HFFc6 (cell line): ENCODE measurements around the gene ME2. TPM values are rescaled to one million over a fixed set of nuclear protein-coding genes. Genes with fewer than 3 reads are reported as not detected.
"Not testable (repeated sequence)": the region's sequence is repeated elsewhere in the genome, so short reads cannot be mapped to it uniquely, and the experiment has no call there.

ENCODE experiments used
- DNase-seq: peaks from one replicate; pipeline ENCODE4 v3.0.0-alpha.2; 2018
- H3K27ac Mint-ChIP-seq: 2 replicates; pipeline ENCODE4 v1.8.0; 2020; ENCODE audit warnings: mild to moderate bottlenecking, mixed read lengths
- H3K27me3 Mint-ChIP-seq: 2 replicates; pipeline ENCODE4 v1.8.0; 2021; ENCODE audit warnings: mild to moderate bottlenecking, moderate library complexity, mixed read lengths; ENCODE audit not compliant: insufficient read depth
- H3K36me3 Mint-ChIP-seq: 2 replicates; pipeline ENCODE4 v1.8.0; 2021; ENCODE audit warnings: low read depth, mixed read lengths
- H3K4me1 Mint-ChIP-seq: 2 replicates; pipeline ENCODE4 v1.8.0; 2020; ENCODE audit warnings: low read depth, mixed read lengths
- H3K4me3 Mint-ChIP-seq: 2 replicates; pipeline ENCODE4 v1.8.0; 2020; ENCODE audit warnings: mild to moderate bottlenecking, moderate library complexity, mixed read lengths
- H3K9me3 Mint-ChIP-seq: 2 replicates; pipeline ENCODE4 v1.8.0; 2020; ENCODE audit warnings: mild to moderate bottlenecking, mixed read lengths
- total RNA-seq, 6 experiments: library from RNA; stranded (reverse); fragmentation: NEBNext Ultra II Directional; extraction: Animal tissue kit (Norgen Biotek cat#: 25700); gene quantifications; 2 replicates in 1 of 6; 3 replicates in 5 of 6; pipeline ENCODE4 v1.2.3, GENCODE V29; 2021
- TF ChIP-seq, protein P1 (sequence below): fragments of 200-600 bp; sonication (generic); IDR thresholded peaks from 2 replicates; pipeline ENCODE4 v1.5.0; 2021; ENCODE audit warnings: antibody characterized with exemption, mild to moderate bottlenecking

ME2 gene
- total RNA-seq, 6 experiments from 2014 or later: 34.6 to 43.4 (median 38.7) TPM

DNA sequence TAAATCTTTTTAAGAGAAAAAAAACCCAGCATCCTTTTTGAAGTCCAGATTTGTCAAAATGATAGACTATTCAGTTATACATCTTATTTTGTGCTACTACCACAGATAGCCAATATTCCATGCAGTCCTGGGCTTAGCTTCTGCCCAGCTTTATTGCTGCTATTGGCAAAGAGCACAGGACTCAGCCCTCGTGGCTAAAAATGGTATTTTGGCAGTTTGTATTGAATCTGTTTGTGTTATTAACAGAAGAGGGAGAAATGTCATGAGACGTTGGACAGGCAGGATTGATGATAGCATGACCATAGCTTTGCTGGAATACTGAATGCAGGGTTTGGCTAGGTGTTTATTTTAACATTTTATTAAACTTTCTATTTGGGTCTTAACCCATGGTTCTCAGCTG lies 108.3 kb downstream of the ME2 start:
- Mint-ChIP-seq H3K27ac (peak overlapping the region; percentile 92), H3K9me3 (no peaks in the 10 kb centered on the region), H3K36me3 (peaks cover 16% of the 10 kb centered on the region; the same call in 1 of the 2 replicates), H3K27me3 (no peaks in the 10 kb centered on the region), H3K4me1 (peaks cover 35% of the 10 kb centered on the region), H3K4me3 (peak overlapping the region; percentile 66; the same call in 1 of the 2 replicates)
- TF ChIP-seq, protein P1, sequence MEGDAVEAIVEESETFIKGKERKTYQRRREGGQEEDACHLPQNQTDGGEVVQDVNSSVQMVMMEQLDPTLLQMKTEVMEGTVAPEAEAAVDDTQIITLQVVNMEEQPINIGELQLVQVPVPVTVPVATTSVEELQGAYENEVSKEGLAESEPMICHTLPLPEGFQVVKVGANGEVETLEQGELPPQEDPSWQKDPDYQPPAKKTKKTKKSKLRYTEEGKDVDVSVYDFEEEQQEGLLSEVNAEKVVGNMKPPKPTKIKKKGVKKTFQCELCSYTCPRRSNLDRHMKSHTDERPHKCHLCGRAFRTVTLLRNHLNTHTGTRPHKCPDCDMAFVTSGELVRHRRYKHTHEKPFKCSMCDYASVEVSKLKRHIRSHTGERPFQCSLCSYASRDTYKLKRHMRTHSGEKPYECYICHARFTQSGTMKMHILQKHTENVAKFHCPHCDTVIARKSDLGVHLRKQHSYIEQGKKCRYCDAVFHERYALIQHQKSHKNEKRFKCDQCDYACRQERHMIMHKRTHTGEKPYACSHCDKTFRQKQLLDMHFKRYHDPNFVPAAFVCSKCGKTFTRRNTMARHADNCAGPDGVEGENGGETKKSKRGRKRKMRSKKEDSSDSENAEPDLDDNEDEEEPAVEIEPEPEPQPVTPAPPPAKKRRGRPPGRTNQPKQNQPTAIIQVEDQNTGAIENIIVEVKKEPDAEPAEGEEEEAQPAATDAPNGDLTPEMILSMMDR: no peak; the same call in 1 of the 2 replicates
- no peak for DNase-seq

DNA sequence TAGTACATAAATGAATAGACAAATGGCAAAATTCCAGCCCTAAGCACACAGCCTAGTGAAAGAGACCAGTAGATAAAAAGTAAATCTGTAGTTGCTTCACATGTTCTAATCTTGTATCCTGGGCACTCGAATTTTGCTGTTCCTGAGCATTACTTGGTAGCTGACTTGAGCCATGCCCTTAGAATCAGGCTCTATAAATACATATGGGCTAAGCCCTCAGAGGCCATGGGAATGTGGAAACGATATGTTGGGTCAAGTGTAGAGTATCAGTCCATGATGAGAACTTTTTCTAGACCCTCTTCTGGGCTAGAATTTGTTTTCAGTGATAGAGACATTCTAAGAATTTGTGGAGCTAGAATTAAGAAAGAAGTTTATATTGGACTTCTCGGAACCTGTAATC lies 110.8 kb downstream of the ME2 start:
- Mint-ChIP-seq H3K27ac (no peak overlapping the region), H3K27me3 (no peaks in the 10 kb centered on the region), H3K4me3 (no peak overlapping the region), H3K36me3 (peaks cover 10% of the 10 kb centered on the region; the same call in 1 of the 2 replicates), H3K4me1 (peaks cover 35% of the 10 kb centered on the region), H3K9me3 (no peaks in the 10 kb centered on the region)
- TF ChIP-seq, protein P1: no peak
- no peak for DNase-seq

DNA sequence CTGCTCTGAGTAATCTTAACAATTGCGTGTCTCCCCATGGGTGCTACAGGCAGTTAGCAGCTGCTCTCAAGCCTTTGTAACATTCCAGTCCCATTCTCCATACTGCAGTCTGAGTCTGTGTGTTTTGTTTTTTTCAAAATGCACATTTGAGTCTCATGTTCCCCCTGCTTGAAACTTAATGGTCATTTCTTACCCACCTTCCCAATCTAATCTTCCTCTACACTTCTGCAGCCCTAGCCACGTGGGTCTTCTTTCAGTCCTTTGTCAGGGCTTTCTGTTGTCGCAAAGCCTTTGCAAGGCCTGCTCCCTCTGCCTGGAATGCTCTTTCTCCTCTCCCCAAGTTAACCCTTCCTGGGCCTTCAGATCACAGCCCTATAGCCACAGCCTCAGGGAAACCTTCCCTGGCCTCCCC lies 113.4 kb downstream of the ME2 start:
- TF ChIP-seq, protein P1: no peak
- Mint-ChIP-seq H3K27me3 (no peaks in the 10 kb centered on the region), H3K36me3 (0 out of 2 replicates have a peak, but pooled peaks cover 6% of the 10 kb centered on the region), H3K4me1 (peaks cover 12% of the 10 kb centered on the region), H3K27ac (no peak overlapping the region), H3K9me3 (no peaks in the 10 kb centered on the region), H3K4me3 (no peak overlapping the region)
- no peak for DNase-seq

DNA sequence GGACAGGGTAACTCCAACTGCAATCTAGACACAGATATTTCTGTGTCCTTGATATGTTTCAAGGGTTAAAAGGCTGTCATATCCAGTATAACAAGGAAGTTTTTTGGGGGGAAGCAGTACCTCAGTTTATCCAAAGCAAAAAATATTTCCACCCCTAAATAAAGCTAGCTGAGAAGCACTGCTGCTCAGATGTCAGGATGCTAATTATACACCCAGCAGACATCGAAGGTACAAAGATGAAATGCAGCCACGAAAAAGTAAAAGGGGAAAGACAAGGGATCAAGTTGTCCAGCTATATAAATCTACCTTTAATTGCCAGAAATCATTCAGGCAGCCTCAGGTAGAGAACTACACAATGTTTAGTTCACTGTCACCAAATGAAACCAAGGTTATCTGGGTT lies 115.1 kb downstream of the ME2 start:
- H3K27me3 Mint-ChIP-seq: peaks cover 3% of the 10 kb centered on the region; the same call in 1 of the 2 replicates
- TF ChIP-seq, protein P1: no peak
- no peaks in the 10 kb centered on the region for H3K4me1 Mint-ChIP-seq
- no peaks in the 10 kb centered on the region for H3K36me3 Mint-ChIP-seq
- H3K27ac Mint-ChIP-seq: no peak overlapping the region
- H3K4me3 Mint-ChIP-seq: no peak overlapping the region
- H3K9me3 Mint-ChIP-seq: no peaks in the 10 kb centered on the region
- no peak for DNase-seq

DNA sequence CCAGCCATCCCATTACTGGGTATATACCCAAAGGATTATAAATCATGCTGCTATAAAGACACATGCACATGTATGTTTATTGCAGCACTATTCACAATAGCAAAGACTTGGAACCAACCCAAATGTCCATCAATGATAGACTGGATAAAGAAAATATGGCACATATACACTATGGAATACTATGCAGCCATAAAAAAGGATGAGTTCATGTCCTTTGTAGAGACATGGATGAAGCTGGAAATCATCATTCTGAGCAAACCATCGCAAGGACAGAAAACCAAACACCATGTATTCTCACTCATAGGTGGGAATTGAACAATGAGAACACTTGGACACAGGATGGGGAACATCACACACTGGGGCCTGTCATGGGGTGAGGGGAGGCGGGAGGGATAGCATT lies 124.3 kb downstream of the ME2 start:
- not testable (repeated sequence) for H3K36me3 Mint-ChIP-seq, DNase-seq, H3K27ac Mint-ChIP-seq, H3K27me3 Mint-ChIP-seq, H3K4me1 Mint-ChIP-seq, H3K4me3 Mint-ChIP-seq, H3K9me3 Mint-ChIP-seq

Other genes with a start within 250 kb of the ME2 start
- gene MRO, start 59.1 kb upstream of the ME2 start, total RNA-seq: not detected
- gene ELAC1, start 88.9 kb downstream of the ME2 start, total RNA-seq: 1 to 10 TPM; 6.2 to 9.0 (median 8.1) TPM
- 10 to 100 TPM; 77.2 to 97.9 (median 84.0) TPM for gene SMAD4, start 151.1 kb downstream of the ME2 start, total RNA-seq